ENCODE measurements around the gene VAT1L.
"Not testable (repeated sequence)": the region's sequence is repeated elsewhere in the genome, so short reads cannot be mapped to it uniquely, and the experiment has no call there.

The VAT1L gene

DNA sequence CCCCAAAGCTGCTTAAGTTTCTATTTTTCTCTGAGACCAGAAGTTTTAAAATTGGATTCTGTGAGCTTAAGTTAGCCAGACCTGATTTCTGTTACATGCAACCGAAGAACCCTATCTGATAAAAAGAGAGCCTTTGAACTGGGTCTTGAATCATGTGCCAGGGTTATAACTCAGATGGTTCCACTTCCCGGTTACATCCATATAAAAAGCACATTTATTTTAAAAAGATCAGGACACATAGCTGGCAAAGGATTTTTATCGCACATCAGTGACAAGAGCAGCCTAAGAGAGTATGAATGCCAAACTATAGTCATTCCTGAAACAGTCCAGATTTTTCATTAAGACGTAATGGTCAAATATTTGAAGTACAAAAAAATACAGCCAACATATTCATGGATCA, 201.5 kb downstream of the VAT1L start:
- Mint-ChIP-seq H3K36me3 (ENCODE audit: low read depth) (no peaks in the 10 kb centered on the region), H3K27me3 (ENCODE audit: low read depth) (no peaks in the 10 kb centered on the region), H3K27ac (no peak overlapping the region), H3K4me1 (ENCODE audit: low read depth) (no peaks in the 10 kb centered on the region), H3K4me3 (no peak overlapping the region), H3K9me3 (no peaks in the 10 kb centered on the region)
- DNase-seq (ENCODE audit: low spot score), result no peak

DNA sequence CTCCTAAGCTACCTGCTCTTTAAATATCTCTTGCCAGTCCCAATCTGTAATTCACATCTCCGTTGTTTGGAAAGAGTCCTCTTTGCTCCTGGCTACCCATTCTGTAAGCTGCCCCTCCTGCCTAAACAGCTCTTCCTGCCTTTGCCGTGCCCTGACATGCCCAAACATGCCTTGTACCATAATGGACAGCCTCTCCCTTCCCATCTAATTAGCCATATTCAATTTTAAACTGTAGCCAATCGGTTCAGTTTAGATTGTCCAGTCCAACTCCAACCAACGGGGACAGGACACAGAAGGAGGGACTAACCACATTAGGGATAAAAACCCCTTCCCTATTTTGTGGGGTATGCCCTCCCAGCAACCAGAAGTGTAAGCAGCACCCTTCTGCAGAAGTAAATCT, 203.3 kb downstream of the VAT1L start:
- H3K4me1 Mint-ChIP-seq (ENCODE audit: low read depth), result no peaks in the 10 kb centered on the region
- no peak for DNase-seq (ENCODE audit: low spot score)
- H3K36me3 Mint-ChIP-seq (ENCODE audit: low read depth), result no peaks in the 10 kb centered on the region
- H3K27ac Mint-ChIP-seq, result no peak overlapping the region
- H3K4me3 Mint-ChIP-seq, result no peak overlapping the region
- peaks cover 7% of the 10 kb centered on the region for H3K9me3 Mint-ChIP-seq
- H3K27me3 Mint-ChIP-seq (ENCODE audit: low read depth), result no peaks in the 10 kb centered on the region

DNA sequence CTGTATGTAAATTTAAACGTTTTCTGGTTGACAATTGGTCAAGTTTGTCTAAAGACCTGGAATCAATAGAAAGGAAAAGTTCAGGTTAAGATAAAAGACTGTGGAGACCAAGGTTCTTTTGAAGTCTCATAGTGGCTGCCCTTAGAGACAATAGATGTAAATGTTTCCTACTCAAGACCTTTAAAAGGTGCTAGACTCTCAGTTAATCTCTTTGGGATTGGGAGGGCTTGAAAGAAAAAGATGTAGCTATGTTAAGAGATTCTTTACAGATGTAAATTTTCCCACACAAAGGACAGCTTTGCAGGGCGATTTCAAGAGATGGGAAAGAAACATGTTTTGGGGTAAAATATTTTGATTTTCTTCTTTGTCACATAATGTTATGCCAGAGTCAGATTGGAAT, 204.0 kb downstream of the VAT1L start:
- not testable (repeated sequence) for H3K36me3 Mint-ChIP-seq (ENCODE audit: low read depth); H3K4me3 Mint-ChIP-seq; H3K27me3 Mint-ChIP-seq (ENCODE audit: low read depth); H3K27ac Mint-ChIP-seq; H3K4me1 Mint-ChIP-seq (ENCODE audit: low read depth); DNase-seq (ENCODE audit: low spot score)
- H3K9me3 Mint-ChIP-seq, result peaks cover 11% of the 10 kb centered on the region

DNA sequence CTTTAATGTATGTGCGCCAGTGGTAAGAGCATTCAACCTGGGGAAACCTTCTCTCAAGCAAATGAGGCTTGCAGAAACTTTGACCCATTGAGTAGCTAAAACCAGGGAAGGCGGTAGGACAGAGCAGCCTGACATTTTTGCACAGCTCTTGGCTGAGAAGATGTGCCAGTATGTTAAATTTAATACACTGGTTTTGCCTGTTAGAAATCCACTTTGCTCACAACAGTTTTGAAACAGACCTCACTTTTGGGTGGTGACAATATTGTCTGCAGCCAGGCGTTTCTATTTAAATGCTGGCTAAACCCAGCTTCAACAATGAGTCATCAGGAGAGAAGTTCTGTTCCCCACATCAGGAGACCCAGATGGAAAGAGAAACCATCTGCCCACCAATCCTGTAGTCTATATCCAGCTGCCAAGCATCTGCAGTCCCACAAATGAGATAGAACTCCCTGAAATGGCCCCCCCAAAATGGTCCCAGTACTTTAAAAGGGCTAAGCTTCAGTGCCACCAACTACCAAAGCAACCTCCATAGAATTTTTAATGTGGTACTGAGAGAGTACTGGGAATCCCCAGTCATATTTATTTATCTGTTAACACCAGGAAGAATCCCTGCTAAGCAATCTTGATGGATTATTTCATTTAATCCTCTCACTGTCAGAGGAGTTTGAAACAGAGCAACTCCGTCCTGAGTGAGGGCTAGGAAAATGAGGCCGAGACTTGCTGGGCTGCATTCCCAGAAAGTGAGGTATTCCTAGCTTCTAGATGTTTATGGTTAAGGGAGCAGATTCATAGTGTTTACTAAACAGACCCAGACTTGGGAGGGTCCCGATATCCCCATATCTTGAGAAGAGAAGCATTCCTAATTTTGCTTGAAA, 205.0 kb downstream of the VAT1L start:
- Mint-ChIP-seq H3K36me3 (ENCODE audit: low read depth) (no peaks in the 10 kb centered on the region), H3K27ac (no peak overlapping the region), H3K9me3 (peaks cover 11% of the 10 kb centered on the region), H3K27me3 (ENCODE audit: low read depth) (no peaks in the 10 kb centered on the region), H3K4me3 (no peak overlapping the region), H3K4me1 (ENCODE audit: low read depth) (no peaks in the 10 kb centered on the region)
- DNase-seq (ENCODE audit: low spot score), result no peak

DNA sequence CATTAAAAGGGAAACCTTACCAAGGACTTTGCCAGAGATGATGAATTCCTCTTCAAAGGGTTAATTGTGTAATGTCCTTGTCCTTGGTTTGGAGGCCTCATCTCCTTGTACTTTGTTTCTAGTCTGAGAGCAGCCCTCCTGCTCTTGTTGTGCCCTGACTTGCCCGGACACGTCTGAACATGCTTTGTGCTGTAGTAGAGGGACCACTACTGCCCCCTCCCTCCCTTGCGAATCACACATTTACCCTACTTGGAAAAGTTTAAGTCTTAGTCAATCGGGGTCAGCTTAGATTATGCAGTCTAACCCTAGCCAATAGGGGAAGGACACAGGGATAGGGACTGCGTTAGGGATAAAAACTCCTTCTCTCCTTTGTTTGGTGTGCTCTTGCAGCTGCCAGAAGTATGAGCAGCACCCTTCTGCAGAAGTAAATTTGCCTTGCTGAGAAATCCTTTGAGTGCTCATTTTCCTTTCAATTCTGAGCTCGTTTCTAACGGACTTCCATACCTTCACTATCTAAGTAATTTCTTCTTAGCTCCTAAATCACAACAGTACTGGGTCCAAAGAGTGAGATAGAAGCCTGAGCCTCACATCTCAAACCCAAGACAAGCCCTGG, 207.6 kb downstream of the VAT1L start:
- H3K4me1 Mint-ChIP-seq (ENCODE audit: low read depth), result no peaks in the 10 kb centered on the region
- H3K36me3 Mint-ChIP-seq (ENCODE audit: low read depth), result no peaks in the 10 kb centered on the region
- DNase-seq (ENCODE audit: low spot score), result no peak
- H3K27me3 Mint-ChIP-seq (ENCODE audit: low read depth), result no peaks in the 10 kb centered on the region
- H3K9me3 Mint-ChIP-seq, result peaks cover 11% of the 10 kb centered on the region
- H3K4me3 Mint-ChIP-seq, result no peak overlapping the region
- H3K27ac Mint-ChIP-seq, result no peak overlapping the region

DNA sequence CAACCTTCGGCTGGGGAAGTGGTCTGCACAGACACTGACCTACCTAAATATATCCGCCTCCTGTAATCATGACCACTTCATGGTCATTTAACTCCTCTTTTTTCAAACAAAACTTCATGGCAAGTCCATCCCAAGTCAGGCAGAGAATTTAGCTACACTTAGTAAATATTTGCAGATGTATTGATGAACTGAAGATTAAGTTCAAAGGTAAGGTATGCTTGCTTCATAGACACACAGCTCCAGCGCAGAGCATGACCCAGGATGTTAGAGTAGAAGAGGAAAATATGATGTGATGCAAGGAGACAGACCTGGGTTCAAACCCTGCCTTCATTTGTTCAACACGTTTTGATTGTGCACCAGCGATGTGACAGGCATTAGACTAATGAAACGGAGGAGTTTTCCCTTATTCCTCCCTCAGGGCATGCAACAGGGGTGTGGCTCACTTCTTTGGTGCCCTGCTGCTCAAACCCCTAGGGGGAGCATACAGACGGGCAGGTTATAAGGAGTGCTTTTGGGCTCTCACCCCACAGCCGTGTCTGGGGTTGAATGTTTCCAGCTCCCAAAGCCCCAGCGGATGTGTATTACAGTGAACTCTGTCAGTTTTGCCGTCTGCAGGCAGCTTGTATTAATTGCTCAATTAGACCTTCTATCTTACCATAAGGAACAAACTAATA, 210.1 kb downstream of the VAT1L start:
- Mint-ChIP-seq H3K27ac (no peak overlapping the region), H3K36me3 (ENCODE audit: low read depth) (no peaks in the 10 kb centered on the region), H3K4me1 (ENCODE audit: low read depth) (peaks cover 4% of the 10 kb centered on the region), H3K4me3 (no peak overlapping the region), H3K9me3 (peaks cover 11% of the 10 kb centered on the region), H3K27me3 (ENCODE audit: low read depth) (no peaks in the 10 kb centered on the region)
- no peak for DNase-seq (ENCODE audit: low spot score)

DNA sequence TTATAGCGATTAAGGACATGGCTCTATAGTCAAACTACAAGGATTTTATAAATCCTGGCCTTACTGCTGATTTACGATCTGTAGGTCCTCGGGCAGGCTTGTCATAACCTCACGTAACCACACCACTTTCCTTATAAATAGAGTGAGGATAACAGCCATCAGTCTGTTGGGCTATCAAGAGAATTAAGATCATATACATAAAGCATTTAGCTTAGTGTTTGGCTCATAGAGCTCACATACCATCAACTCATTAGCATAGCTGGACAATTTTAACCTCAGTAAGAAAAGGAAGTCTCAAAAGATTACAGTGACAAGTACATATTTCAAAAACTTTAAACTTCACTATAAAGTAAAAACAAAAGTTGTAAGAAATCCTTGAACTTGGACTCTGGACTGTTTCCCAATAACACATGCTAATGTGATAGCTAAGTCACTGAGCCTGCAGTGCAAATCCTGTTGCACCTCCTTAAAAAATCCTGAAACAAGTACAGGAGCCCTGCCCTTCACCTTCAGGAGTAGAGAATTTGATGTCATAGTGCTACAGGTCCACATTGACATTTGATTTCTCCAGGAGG, 213.2 kb downstream of the VAT1L start:
- Mint-ChIP-seq H3K27ac (no peak overlapping the region), H3K27me3 (ENCODE audit: low read depth) (no peaks in the 10 kb centered on the region), H3K9me3 (peaks cover 5% of the 10 kb centered on the region), H3K4me1 (ENCODE audit: low read depth) (peaks cover 4% of the 10 kb centered on the region), H3K36me3 (ENCODE audit: low read depth) (no peaks in the 10 kb centered on the region), H3K4me3 (no peak overlapping the region)
- DNase-seq (ENCODE audit: low spot score), result no peak

DNA sequence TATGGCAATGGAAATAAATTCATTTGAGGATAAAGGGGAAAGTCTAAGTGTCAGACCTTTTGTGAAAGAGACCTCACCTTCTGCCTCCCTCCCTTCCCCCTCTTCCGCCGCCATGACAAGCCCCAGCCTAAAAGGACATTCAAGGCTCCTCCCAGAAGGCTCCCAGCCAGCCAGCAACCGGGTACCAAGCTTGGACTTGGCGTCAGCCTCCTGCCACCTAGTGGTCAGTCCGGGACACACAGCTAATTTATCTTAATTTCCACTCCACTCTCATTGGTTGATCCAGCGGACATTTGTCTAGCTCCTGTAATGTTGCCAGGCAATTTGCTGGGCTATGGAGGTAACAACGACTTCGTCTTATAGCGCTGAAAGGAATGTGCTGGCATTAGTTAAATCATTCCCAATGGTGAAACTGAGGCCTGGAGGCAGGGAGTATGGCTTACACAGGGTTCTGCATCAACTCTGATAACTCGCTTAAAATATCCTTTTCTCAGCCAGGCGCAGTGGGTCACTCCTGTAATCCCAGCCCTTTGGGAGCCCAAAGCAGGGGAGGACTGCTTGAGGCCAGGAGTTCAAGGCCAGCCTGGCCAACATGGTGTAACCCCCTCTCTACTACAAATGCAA, 214.7 kb downstream of the VAT1L start:
- no peak overlapping the region for H3K4me3 Mint-ChIP-seq
- no peaks in the 10 kb centered on the region for H3K36me3 Mint-ChIP-seq (ENCODE audit: low read depth)
- H3K4me1 Mint-ChIP-seq (ENCODE audit: low read depth), result peaks cover 4% of the 10 kb centered on the region
- no peaks in the 10 kb centered on the region for H3K27me3 Mint-ChIP-seq (ENCODE audit: low read depth)
- DNase-seq (ENCODE audit: low spot score), result peak; percentile 72
- no peak overlapping the region for H3K27ac Mint-ChIP-seq
- no peaks in the 10 kb centered on the region for H3K9me3 Mint-ChIP-seq

DNA sequence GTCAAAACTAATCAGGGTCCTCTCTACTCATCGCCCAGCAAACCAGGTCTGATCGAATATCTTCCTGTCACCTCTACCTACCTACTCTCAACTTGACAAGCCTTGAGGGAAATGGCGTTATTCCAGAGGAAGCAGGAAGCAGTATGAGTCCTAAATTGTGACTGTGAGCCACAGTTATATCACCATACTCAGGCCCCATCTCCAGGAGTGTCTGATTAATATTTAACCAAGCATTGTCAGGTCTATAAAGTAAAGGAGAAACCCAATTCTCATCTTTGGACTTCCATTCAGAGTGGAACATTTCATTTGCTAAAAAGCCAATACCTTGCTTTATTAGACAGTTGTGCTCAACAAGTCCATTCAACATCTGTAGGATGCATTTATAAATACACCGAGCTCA, 216.2 kb downstream of the VAT1L start:
- Mint-ChIP-seq H3K36me3 (ENCODE audit: low read depth) (no peaks in the 10 kb centered on the region), H3K27me3 (ENCODE audit: low read depth) (no peaks in the 10 kb centered on the region), H3K4me3 (no peak overlapping the region), H3K4me1 (ENCODE audit: low read depth) (peaks cover 4% of the 10 kb centered on the region), H3K9me3 (no peaks in the 10 kb centered on the region), H3K27ac (no peak overlapping the region)
- no peak for DNase-seq (ENCODE audit: low spot score)

DNA sequence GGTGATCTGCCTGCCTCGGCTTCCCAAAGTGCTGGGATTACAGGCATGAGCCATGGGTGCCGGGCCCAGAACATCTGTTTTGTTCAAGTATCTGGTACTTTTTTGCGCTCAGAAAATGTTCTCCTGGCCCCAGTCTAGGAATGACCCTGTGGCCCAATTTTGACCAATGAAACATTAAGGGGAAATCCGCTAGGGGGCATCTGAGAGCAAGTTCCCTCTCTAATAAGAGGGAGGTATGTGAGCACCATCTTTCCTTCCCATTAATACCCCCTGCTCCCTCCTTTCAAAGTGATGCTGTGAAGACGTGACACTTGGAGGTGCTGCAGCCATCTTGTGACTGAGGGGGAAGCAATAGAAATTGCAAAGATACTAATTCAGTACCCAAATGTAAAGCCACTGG, 217.5 kb downstream of the VAT1L start:
- peaks cover 4% of the 10 kb centered on the region for H3K4me1 Mint-ChIP-seq (ENCODE audit: low read depth)
- DNase-seq (ENCODE audit: low spot score), result no peak
- H3K4me3 Mint-ChIP-seq, result no peak overlapping the region
- no peaks in the 10 kb centered on the region for H3K36me3 Mint-ChIP-seq (ENCODE audit: low read depth)
- no peaks in the 10 kb centered on the region for H3K9me3 Mint-ChIP-seq
- no peaks in the 10 kb centered on the region for H3K27me3 Mint-ChIP-seq (ENCODE audit: low read depth)
- no peak overlapping the region for H3K27ac Mint-ChIP-seq

DNA sequence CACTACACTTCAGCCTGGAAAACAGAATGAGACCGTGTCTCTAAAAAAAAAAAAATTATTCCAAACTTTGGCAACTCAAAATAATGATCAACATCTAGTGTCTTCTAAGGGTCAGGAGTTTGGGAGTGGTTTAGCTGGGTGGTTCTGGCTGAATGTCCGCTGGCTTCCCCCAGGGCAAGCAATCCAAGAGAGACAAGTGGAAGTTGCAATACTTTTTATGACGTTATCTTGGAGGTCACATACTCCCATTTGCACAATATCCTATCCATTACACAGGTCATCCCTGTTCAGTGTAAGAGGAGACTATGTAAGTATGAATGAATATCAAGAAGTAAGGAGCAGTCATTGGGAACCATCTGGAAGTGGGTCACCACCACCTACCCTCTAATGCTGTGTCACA, 218.8 kb downstream of the VAT1L start:
- Mint-ChIP-seq H3K36me3 (ENCODE audit: low read depth) (no peaks in the 10 kb centered on the region), H3K4me1 (ENCODE audit: low read depth) (peaks cover 4% of the 10 kb centered on the region), H3K27ac (no peak overlapping the region), H3K27me3 (ENCODE audit: low read depth) (no peaks in the 10 kb centered on the region), H3K9me3 (no peaks in the 10 kb centered on the region), H3K4me3 (no peak overlapping the region)
- no peak for DNase-seq (ENCODE audit: low spot score)

DNA sequence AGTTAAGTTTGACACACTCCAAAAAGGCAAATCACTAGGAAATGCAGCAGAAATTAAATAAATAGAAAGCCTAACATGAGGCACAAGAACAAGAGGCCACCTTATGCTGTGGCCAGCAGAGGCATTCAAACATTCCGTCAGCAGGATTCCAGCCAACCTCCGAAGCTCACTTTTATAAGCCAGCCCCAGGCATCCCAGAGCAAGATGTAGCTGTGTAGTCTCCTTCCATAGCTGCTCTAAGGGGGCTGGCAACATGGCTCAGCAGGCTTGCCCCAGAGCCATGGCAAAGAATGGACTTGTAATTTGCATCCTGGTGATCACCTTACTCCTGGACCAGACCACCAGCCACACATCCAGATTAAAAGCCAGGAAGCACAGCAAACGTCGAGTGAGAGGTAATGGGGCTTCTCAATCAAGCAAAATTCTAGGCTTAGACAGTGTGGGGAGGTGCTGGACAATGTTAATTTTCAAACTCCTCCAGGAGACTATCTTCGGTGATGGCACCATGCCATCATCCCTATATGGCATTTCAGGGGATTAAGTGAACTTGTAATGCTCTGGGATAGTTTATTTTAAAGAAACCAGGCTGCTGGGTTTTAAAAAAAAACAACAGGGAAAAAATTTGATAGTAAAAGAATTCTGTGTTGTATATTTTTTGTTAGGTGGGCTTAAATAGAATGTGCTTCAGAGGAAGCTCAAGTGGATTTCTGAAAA, 234.1 kb downstream of the VAT1L start, which contains the start of gene CLEC3A:
CLEC3A (plus strand) TSS at position 202 of the 714 bp plus-strand sequence; CDS start at position 281, 79 bp downstream.
- Mint-ChIP-seq H3K9me3 (no peaks in the 10 kb centered on the region), H3K36me3 (ENCODE audit: low read depth) (no peaks in the 10 kb centered on the region), H3K27ac (no peak within 1 kb of the TSS), H3K4me1 (ENCODE audit: low read depth) (no peaks in the 10 kb centered on the region), H3K27me3 (ENCODE audit: low read depth) (peaks cover 10% of the 10 kb centered on the region), H3K4me3 (no peak within 1 kb of the TSS)
- no peak for DNase-seq (ENCODE audit: low spot score)

DNA sequence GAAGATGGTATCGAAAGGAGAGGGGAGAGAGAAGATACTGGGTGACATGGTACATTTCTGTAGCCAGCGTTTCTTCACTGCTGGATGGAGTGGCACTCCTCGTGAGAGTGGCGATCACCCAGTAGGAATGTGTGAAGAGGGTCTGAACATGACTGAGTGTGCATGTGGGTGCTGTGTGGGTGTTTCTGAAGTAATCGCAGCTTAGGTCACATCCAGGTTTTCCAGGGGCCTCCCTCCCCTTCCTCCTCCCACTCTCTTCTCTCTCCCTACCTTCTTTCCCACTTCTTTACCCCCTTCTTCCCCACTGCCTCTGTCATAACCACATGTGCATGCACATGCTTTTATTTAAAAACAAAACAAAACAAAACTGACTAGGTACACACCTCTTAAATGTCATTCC, 235.8 kb downstream of the VAT1L start:
- Mint-ChIP-seq H3K27ac (no peak overlapping the region), H3K9me3 (no peaks in the 10 kb centered on the region)
- no peak for DNase-seq (ENCODE audit: low spot score)

More for the DNA sequence above, 235.8 kb downstream of the VAT1L start:
- H3K36me3 Mint-ChIP-seq (ENCODE audit: low read depth), result no peaks in the 10 kb centered on the region
- H3K4me3 Mint-ChIP-seq, result no peak overlapping the region
- no peaks in the 10 kb centered on the region for H3K4me1 Mint-ChIP-seq (ENCODE audit: low read depth)
- H3K27me3 Mint-ChIP-seq (ENCODE audit: low read depth), result peaks cover 7% of the 10 kb centered on the region
